HFF-Myc (cell line): ENCODE measurements around the gene GPHN.

Source experiments
- DNase-seq: peaks from one replicate; pipeline ENCODE4 v3.0.0-alpha.2; 2011; ENCODE audit warnings: low read depth; ENCODE audit errors: extremely low read depth
- H3K4me3 ChIP-seq: replicated peaks from 2 replicates; pipeline ENCODE4 v1.5.1; 2011; ENCODE audit warnings: low read depth, mild to moderate bottlenecking, control low read depth, low read length
- TF ChIP-seq, protein P1 (sequence below): IDR thresholded peaks from 2 replicates; pipeline ENCODE4 v1.5.1; 2012; ENCODE audit warnings: mild to moderate bottlenecking, low read depth, low read length, control low read depth; ENCODE audit errors: missing control alignments

The GPHN gene

DNA sequence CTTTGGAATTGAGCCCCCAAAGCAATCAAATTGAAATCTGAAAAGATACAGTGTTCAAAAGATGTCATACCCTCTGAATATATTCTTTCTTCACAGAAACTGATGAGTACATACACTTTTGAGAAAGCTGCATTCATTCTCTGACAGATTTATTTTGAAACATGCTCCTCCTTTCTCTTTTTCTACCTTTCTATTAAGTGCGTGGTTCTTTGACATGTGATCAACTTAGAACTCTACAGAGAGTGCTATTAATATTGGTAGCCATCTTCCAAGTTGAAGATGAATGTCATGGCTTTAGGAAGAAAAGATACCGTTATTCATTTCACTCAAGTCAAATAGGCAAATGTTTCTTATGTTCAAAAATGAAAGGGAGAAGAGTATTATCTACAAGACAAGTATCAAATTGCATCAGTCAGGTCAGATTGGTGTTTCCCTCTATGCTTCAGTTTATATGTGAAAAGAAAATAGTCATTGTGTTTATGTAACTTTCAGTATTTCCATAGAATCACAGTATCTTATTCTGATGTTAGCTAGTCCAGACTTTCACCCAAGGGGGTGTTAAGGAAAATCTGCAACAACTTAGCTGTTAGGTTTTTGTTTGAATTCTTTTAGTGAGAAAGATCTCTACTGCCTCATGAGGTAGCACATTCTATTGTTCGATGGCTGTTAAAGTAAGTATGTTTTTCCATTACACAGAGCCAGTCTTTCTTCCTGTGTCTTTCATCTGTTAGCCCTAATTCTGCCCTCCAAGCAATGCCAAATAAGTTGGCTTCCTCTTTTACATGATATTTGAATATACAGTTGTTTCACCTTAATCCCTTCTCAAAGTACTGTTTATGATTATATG, 625.9 kb downstream of the GPHN start:
- H3K4me3 ChIP-seq = no peak overlapping the region
- TF ChIP-seq, protein P1, sequence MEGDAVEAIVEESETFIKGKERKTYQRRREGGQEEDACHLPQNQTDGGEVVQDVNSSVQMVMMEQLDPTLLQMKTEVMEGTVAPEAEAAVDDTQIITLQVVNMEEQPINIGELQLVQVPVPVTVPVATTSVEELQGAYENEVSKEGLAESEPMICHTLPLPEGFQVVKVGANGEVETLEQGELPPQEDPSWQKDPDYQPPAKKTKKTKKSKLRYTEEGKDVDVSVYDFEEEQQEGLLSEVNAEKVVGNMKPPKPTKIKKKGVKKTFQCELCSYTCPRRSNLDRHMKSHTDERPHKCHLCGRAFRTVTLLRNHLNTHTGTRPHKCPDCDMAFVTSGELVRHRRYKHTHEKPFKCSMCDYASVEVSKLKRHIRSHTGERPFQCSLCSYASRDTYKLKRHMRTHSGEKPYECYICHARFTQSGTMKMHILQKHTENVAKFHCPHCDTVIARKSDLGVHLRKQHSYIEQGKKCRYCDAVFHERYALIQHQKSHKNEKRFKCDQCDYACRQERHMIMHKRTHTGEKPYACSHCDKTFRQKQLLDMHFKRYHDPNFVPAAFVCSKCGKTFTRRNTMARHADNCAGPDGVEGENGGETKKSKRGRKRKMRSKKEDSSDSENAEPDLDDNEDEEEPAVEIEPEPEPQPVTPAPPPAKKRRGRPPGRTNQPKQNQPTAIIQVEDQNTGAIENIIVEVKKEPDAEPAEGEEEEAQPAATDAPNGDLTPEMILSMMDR = no peak
- no peak for DNase-seq

DNA sequence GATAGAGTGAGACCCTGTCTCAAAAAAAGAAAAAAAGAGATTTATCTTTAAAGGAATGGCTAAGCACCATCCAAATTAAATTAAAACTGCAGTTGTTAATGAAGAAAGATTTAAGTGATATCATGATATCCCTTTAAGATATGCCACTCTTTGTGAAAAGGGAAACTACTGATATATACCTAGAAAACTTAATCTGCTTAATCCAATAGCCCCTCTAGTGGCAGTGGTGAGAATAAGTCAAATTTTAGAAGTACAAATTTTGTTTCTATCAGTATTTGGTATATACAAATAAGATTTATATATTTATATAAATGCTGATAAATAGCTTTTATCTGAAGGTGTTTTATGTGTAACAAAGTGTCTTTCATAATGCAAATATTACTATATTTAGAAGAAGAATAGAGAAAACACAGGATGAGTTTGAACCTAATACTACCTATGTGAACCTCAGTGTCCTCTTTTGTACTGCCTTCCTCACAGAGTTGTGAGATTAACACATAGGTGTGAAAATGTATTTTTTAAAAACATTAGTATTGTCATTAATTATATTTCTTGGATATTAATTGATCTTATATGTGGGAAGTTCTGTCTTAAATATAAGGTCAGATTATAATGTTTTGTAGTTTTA, 629.9 kb downstream of the GPHN start:
- TF ChIP-seq, protein P1 = peak; percentile 50

DNA sequence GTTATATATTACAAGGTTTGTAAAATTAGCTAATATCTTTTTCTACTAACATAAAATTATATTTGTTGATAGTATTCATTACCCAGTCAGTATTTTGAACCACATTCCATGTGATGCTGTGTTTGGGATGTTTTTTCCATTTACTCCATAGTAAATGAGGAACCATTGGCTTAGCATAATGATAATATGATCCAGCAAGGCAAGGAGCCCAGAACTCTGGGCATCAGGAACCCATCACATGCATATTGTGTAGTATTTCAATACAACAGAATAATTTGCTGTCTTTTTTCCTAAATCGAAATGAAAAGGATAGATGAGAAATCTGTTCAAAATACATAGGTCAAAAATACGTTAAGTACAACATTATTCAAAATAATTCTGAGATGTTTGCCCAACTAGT, 632.6 kb downstream of the GPHN start:
- no peak overlapping the region for H3K4me3 ChIP-seq
- TF ChIP-seq, protein P1 = no peak
- no peak for DNase-seq

More for the DNA sequence above, 629.9 kb downstream of the GPHN start:
- no peak overlapping the region for H3K4me3 ChIP-seq
- DNase-seq = no peak

DNA sequence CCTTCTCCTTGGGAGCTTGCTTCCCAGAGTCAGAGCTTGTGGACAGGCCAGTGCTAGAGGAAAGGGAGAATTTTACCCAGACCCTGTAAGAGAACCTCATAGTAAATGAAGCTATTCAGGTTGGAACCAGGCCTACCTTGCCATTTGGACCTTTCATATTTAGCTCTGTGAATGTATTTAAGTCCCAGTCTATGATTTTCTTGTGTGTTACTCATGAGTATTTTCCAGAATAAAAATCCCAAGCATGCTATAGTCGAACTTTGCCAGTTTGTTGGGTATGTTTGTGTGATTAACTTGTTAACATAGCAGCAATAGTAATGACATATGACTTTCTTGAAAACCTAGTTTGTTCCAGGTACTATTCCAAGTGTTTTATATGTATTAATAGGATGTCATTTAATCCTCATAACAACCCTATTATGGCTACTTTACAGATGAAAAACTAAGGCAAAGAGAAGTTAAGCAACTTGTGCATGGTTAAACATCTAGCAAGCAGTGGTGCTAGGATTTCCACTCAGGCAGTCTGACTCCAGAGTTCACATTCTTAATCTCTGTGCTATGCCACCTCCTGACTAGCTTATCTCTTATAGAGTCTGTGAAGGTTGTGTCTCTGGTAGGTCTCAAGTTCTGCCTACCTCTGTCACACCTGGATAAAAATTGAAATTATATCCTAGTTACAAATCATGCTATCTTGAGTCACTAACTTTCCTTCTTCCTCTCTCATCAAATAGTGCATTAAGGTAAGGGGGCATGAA, 633.4 kb downstream of the GPHN start:
- TF ChIP-seq, protein P1 = no peak
- no peak for DNase-seq
- H3K4me3 ChIP-seq = no peak overlapping the region

DNA sequence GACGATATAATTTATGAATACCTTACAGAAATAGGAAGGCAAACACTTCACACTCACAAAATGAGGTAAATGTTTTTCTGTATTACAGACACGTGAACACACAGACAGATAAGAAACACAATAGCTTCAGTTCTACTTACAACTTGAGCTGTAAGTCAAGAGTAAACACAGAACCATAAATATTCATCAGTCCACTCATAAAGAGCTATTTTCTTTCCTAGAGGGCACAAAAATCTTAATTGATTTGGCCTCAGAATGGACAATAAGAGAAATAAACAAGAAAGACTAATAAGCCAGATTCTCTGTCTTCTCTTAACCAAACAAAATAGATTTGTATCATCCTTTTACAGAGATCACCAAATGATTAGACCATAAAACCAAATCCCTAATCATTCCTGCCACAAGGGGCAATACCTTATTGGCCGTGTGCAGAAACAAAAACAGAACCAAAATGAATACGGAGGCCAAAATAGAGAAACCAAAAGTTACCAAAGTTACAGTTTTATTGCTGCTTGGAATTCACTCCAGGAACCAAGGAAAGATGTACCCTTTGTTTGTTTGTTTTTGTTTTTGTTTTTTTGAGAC, 643.2 kb downstream of the GPHN start:
- TF ChIP-seq, protein P1 = peak; percentile 30
- DNase-seq = no peak
- no peak overlapping the region for H3K4me3 ChIP-seq

DNA sequence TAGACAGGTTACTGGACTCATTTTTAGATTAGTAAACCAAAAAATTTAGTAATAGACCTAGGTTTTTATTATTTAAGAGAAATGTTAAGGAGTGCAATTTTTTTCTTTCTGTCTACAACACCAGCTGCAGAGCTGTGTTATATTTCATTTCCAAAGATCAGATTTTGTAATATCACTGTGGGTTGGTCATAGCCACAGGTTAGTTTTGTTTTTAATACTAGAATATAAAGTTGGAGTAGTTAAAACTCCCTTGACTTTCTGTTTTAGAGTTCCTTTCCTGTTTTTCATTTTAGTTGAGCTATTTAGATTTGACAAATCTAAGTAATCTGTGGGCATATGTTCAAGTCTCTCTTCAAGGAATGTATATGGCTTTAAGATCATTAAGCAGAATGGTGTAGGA, 650.6 kb downstream of the GPHN start:
- H3K4me3 ChIP-seq = no peak overlapping the region
- no peak for DNase-seq
- TF ChIP-seq, protein P1 = no peak
